RWPE2 (cell line): ENCODE results near the gene RPUSD1.

Experiments
- ATAC-seq: fragments of 200-7000 bp; cut with Tn5 transposase; 3 replicates; pipeline ENCODE4 v1.9.1; 2021; ENCODE audit warnings: low read depth
- DNase-seq: peaks from one replicate; pipeline ENCODE4 v3.0.0-alpha.2; 2020; ENCODE audit warnings: low spot score
- H3K27ac ChIP-seq: fragments of 450-650 bp; 2 replicates; pipeline ENCODE4 v1.5.1; 2017; ENCODE audit warnings: mild to moderate bottlenecking; ENCODE audit not compliant: poor library complexity, severe bottlenecking
- H3K27me3 ChIP-seq: fragments of 250-450 bp; sonication (Bioruptor Pico); 2 replicates; pipeline ENCODE4 v1.5.1; 2021; ENCODE audit warnings: mild to moderate bottlenecking, moderate library complexity; ENCODE audit not compliant: insufficient read depth, poor library complexity, severe bottlenecking
- H3K36me3 ChIP-seq: fragments of 250-450 bp; sonication (Bioruptor Pico); 2 replicates; pipeline ENCODE4 v1.5.1; 2020; ENCODE audit warnings: low read depth, mild to moderate bottlenecking, moderate library complexity
- H3K4me1 ChIP-seq: fragments of 250-450 bp; sonication (Bioruptor Pico); 2 replicates; pipeline ENCODE4 v1.5.1; 2021; ENCODE audit warnings: mild to moderate bottlenecking, moderate library complexity; ENCODE audit not compliant: insufficient read depth, poor library complexity, severe bottlenecking
- H3K4me3 ChIP-seq: fragments of 250-450 bp; sonication (Bioruptor Pico); 2 replicates; pipeline ENCODE4 v1.5.1; 2021; ENCODE audit warnings: mild to moderate bottlenecking, moderate library complexity; ENCODE audit not compliant: severe bottlenecking
- H3K9me3 ChIP-seq: fragments of 250-450 bp; sonication (Bioruptor Pico); 2 replicates; pipeline ENCODE4 v1.5.1; 2021; ENCODE audit warnings: mild to moderate bottlenecking, moderate library complexity; ENCODE audit not compliant: severe bottlenecking
- TF ChIP-seq, protein P1 (sequence below): fragments of 450-650 bp; IDR thresholded peaks from one replicate; pipeline ENCODE4 v1.5.1; 2017; ENCODE audit warnings: mild to moderate bottlenecking, moderate library complexity; ENCODE audit not compliant: poor library complexity, severe bottlenecking

RPUSD1 gene

DNA sequence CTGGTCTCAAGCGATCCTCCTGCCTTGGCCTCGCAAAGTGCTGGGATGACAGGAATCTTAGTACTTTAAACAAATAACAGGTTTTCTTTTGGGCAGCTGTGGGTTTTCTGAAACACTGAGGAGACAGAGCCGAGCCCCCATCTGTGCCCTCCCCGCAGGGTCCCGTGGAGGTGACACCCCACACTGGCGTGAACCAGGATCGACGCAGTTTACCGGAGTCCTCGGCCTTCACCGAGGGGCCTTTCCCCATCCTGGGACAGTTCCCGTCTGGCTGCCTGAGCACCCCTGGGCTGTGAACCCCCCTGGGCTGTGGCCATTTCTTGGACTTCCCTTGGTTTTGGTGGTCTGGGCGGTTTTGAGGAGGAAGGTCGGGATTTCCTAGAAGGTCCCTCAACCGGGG, 27.7 kb upstream of the RPUSD1 start:
- DNase-seq (no peak), ATAC-seq (no peak)
- no peaks in the 10 kb centered on the region for H3K4me1 ChIP-seq
- no peak overlapping the region for H3K4me3 ChIP-seq
- H3K27ac ChIP-seq, result no peak overlapping the region
- H3K36me3 ChIP-seq, result no peaks in the 10 kb centered on the region
- no peaks in the 10 kb centered on the region for H3K9me3 ChIP-seq
- TF ChIP-seq, protein P1, sequence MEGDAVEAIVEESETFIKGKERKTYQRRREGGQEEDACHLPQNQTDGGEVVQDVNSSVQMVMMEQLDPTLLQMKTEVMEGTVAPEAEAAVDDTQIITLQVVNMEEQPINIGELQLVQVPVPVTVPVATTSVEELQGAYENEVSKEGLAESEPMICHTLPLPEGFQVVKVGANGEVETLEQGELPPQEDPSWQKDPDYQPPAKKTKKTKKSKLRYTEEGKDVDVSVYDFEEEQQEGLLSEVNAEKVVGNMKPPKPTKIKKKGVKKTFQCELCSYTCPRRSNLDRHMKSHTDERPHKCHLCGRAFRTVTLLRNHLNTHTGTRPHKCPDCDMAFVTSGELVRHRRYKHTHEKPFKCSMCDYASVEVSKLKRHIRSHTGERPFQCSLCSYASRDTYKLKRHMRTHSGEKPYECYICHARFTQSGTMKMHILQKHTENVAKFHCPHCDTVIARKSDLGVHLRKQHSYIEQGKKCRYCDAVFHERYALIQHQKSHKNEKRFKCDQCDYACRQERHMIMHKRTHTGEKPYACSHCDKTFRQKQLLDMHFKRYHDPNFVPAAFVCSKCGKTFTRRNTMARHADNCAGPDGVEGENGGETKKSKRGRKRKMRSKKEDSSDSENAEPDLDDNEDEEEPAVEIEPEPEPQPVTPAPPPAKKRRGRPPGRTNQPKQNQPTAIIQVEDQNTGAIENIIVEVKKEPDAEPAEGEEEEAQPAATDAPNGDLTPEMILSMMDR, result no peak
- H3K27me3 ChIP-seq, result peaks cover 40% of the 10 kb centered on the region

GRCh38 chr16:814974-815373, 26.8 kb upstream of the RPUSD1 start:
- Histone ChIP-seq H3K27me3 (peaks cover 40% of the 10 kb centered on the region), H3K4me1 (no peaks in the 10 kb centered on the region), H3K27ac (no peak overlapping the region), H3K9me3 (no peaks in the 10 kb centered on the region), H3K36me3 (no peaks in the 10 kb centered on the region), H3K4me3 (no peak overlapping the region)
- DNase-seq (no peak), ATAC-seq (no peak)
- TF ChIP-seq, protein P1, result no peak

DNA sequence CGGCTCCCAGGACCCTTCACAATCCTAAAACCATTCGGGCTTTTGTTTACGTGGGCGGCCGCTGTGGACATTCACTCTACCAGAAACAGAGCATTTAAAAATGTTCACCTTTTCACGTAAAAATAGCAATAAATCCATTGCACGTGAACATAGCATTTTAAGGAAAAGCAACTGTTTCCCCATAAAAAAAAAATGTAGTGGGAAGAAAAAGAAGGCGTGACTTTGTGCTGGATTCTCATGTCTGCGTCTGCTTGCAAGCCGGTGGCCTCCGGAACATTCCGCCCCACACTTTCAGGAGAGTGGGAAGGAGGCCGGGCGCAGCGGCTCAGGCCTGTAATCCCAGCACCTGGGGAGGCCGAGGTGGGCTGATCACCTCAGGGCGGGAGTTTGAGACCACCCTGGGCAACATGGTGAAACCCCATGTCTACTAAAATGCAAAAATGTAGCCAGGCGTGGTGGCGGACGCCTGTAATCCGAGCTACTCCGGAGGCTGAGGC, 25.8 kb upstream of the RPUSD1 start:
- Histone ChIP-seq H3K27me3 (peaks cover 40% of the 10 kb centered on the region), H3K27ac (no peak overlapping the region), H3K9me3 (no peaks in the 10 kb centered on the region), H3K4me3 (no peak overlapping the region), H3K4me1 (no peaks in the 10 kb centered on the region), H3K36me3 (no peaks in the 10 kb centered on the region)
- no peak for ATAC-seq
- DNase-seq, result no peak
- TF ChIP-seq, protein P1, result peak; percentile 52

DNA sequence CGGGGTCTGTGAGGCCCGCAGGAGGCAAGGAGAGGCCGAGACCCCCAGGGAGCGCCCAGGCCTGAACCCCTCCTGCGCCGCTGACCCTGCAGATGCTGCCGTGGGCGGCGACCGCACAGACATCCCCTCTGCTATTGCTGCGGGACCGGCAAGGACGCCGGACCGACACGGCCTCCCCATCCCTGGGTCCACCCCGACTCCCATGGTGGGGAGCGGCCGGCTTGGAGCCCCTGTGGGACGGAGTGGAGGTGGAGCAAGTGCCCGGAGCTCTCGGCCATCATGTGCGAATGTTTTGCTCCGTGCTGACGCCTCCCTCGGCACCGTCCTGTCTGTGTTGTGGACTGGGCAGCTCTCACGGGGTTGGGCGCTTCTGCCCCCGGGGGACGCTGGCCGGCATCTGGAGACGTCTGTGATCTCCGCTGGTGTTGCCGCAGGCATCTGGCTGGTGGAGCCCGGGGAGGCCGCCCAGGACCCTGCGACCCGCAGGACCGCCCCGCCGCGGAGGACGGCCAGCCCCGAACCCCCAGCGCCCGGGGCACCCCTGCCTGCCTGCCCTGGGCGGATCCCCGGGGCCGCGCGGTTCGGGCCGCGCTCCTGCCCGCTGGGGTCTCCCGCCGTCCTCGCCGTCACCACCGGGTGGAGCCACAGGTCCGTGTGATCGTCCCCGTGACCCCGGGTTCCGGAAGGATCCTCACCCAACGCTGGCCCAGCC, 25.2 kb upstream of the RPUSD1 start:
- Histone ChIP-seq H3K36me3 (no peaks in the 10 kb centered on the region), H3K9me3 (no peaks in the 10 kb centered on the region), H3K4me3 (peak overlapping the region; percentile 3), H3K27me3 (peaks cover 40% of the 10 kb centered on the region), H3K27ac (no peak overlapping the region), H3K4me1 (no peaks in the 10 kb centered on the region)
- TF ChIP-seq, protein P1, result peak; percentile 75
- DNase-seq (no peak), ATAC-seq (peak; percentile 59; the same call in 2 of the 3 replicates)

DNA sequence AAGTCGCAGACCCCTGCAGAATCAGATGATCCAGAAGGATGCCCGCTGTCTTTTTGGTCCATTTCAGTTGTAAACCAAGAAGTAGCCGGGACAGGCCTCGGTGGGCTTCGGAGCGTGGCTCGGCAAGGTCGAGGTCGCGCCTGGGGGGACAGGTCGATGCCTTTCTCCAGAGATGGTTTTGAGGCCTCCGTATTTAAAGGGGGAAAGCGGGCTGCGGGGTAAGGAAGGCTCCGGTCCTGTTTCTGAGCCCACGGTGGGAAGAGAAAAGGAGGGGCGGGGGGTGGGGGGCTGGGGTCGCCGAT, 19.9 kb upstream of the RPUSD1 start:
- Histone ChIP-seq H3K36me3 (no peaks in the 10 kb centered on the region), H3K4me3 (peak overlapping the region; percentile 56), H3K4me1 (no peaks in the 10 kb centered on the region), H3K9me3 (no peaks in the 10 kb centered on the region), H3K27me3 (peaks cover 29% of the 10 kb centered on the region), H3K27ac (no peak overlapping the region)
- TF ChIP-seq, protein P1, result no peak
- ATAC-seq, result no peak
- no peak for DNase-seq
